NCI-H526 (cell line): Measurements from ENCODE around the gene CSNK2A1.

ENCODE experiments used
- DNase-seq, 2 experiments: peaks; one replicate each; lab custom pipeline; 2025; lab: John Stamatoyannopoulos, UW

Gene CSNK2A1

GRCh38 chr20:564192-564591 lies 20.6 kb upstream of the CSNK2A1 start:
- DNase-seq, result no peak

DNA sequence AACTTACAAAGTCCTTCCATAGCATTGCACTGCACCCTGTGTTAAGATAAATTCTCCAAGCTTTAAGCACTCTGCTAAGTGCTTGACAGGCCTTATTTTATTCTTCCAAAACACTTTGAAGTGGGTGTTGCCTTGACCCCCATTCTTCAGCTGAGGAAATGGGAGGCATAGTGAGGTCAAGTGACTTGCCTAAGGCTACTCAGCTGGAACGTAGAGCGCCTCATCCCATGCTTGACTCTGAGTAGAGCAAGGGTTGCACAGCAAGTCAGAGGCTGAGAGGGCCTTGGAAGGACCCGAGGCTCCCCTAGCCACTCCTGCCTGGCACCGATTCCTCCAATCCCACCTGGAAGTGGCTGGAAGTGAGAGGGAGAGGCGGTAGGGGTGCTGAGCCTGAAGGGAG lies 19.6 kb upstream of the CSNK2A1 start:
- DNase-seq, result no peak

GRCh38 chr20:562232-562897 lies 18.8 kb upstream of the CSNK2A1 start:
- DNase-seq, result no peak

DNA sequence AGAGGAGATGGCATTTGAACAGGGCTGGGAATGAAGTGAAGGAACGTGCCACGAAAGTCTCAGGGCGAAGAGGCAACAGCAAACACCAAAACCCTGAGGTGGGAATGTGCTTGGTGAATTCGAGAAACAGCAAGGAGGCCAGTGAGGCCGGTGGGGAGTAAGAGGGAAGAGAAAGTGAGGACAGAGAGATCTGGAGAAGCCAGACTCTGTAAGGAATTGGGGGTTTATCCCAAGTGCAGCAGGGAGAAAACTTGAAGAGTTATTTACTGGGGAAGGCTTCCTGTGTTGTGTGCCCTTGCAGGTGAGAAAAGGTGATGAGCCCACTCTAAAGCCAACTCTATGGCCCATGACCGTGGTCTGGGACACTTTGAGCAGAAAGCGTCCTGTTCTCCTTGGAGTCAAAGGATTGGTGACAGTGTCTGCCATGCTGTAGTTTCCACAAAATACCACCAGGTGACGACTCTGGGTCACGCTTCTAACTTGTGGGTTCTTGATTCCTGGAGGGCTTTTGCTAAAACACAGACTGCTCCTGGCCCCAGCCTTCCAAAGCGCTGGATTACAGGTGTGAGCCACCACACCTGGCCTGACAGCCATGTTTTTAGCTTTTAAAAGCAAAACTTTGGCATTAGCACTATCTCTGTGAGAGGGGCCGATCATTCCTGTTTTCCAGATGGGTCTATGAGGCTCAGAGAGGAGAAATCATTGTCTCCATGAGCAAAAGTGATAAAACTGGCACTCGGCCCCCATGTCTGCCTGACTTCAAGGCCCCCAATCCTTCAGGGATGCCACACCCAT lies 18.0 kb upstream of the CSNK2A1 start:
- peak; percentile 71 to 86 for DNase-seq

- DNase-seq, result no peak
Observed at GRCh38 chr20:560680-561079, 17.1 kb upstream of the CSNK2A1 start.

GRCh38 chr20:558117-558516 lies 14.5 kb upstream of the CSNK2A1 start:
- no peak for DNase-seq

DNA sequence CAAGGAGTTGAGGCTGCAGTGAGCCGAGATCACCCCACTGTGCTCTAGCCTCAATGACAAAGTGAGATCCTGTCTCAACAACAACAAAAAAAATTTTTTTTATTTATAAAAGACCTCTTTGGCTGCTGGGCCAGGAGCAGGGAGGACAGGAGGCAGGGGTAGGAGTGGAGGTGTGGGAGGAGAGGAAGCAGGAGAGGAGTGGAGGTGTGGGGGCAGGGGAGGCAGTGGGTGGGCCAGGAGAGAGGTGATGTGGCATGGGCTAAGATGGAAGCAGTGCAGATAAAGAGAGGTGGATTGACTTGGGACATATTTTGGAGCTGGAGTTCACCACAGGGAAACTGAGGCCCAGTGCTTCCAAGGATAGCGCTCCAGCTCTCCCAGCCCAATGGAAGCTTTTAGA lies 13.4 kb upstream of the CSNK2A1 start:
- DNase-seq, result no peak

DNA sequence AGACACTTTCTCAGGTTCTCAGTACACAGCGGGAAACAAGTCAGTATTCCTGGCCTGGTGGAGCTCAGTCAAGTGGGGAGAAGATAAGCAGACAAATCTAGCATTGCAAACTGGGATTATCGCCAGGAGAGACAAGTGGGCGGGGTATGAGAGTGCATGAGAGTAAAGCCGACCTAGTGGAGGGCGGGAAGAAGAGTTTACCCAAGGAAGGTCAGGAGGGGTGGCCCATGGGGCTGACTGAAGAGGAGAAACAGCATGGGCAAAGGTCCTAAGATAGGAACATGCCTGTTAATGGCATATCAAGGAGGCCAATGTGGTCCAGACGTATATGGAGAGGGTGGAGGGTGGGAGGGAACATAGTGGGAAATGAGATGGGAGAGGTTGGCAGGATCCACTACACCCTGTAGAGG lies 12.4 kb upstream of the CSNK2A1 start:
- no peak for DNase-seq

- DNase-seq, result no peak
Observed at GRCh38 chr20:550611-551010, 7.0 kb upstream of the CSNK2A1 start.

- no peak for DNase-seq
Observed at GRCh38 chr20:549722-550496, 6.3 kb upstream of the CSNK2A1 start.

- no peak for DNase-seq
Observed at GRCh38 chr20:548906-549305, 5.3 kb upstream of the CSNK2A1 start.

DNA sequence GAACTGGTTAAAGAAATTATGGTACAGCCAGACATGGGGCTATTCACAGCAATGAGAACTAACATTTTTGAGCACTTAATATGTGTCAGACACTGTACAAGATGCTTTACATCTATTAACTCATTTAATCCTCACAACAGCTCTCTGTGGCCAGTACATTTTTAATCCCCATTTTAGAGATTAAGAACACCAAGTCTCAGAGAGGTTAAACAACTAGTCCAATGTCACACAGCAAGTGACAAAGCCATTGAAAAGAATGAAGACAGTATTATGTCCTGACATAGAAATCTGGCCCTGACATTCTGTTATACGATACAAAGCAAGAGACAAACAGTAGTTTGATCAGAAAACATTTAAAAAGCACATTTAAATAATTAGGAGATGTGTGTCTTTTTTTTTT lies 3.8 kb upstream of the CSNK2A1 start:
- no peak for DNase-seq

- DNase-seq, result no peak
Observed at GRCh38 chr20:546353-546752, 2.8 kb upstream of the CSNK2A1 start.

DNA sequence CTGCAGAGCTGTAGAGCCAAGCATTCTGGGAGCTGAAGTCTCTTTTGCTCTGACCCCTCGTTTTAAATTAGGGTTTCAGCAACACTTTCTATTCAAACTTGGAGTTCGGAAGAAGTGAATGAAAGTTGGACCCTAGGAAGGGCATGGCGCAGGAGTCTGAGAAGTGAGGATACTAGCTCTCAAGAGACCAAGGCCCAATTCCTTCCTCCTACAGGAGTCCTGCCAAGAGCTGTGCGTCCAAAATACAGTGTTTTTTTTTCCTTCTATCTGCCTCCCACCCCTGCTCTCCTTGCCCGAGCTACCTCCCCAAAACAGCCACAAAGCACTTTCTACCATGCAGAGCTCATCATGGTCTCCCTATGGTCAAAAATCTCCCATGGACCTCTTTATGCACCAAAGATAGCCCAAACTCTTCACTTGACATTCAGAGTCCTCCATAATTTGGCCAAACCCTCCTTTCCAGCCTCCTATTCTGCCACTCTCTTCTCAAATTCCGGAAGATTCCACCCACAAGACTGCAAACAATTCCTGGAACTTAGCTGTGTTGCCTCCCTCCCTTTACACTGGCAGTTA lies 649 bp upstream of the CSNK2A1 start:
- DNase-seq, result no peak

DNA sequence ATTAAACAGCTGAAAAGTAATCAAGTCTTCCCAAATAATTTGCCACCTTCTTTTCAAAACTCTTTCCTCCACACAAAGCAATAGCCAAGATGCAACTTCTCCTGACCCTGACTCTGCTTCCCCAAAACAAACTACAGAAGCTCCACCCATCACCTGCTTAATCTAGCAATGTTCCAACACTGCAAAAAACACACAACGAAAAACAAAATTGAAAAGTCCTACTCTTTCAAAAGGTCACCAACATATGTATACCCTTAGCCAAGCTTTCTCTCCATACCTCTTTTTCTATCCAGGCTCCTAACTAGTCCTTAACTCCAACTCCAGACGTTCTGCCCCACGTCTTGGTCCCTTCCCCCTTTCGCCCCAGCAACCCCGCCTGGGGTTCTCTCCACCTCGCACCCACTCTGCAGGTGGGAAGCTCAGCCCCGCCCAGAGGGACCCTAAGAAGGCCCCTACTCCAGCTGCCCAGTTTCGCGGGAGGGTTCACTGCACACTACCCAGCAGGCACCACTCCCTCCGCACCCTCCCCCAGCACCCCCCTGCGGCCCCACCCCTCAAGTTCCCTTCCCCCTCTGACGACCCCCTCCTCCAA lies 717 bp downstream of the CSNK2A1 start:
- DNase-seq, result peak; percentile 61 to 66

DNA sequence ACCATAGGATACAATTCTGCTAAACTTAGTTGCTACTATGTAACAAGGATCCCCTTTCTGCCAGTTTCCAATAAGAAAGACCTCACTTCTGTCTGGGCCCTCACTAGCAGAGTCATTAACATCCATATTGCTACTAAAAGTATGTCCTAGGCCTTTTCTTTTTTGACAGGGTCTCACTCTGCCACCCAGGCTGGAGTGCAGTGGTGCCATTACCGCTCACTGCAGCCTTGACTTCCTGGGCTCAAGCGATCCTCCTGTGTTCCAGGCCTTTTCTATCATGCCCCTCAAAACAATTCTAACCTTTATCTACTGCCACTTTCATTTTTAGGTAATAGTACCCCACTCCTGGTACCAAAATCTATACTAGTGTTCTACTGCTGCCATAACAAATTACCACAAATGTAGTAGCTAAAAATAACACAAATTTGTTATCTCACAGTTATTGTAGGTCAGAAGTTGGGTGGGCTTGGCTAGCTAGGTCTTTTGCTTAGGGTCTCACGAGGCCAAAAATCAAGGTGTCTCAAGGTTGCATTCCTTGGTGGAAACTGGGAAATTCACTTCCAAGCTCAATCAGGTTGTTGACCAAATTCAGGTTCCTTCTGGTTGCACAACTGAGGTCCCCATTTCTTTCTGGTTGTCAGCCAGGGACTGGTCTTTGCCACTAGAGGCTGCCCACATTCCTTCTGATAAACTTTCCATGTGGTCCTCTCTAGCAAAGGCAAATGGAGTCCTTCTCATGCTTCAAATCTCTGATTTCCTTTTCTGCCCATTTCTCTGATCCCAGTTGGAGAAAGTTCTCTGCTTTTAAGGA lies 3.0 kb downstream of the CSNK2A1 start:
- no peak for DNase-seq

- DNase-seq, result no peak
Observed at GRCh38 chr20:539848-540247, 3.7 kb downstream of the CSNK2A1 start.

- DNase-seq, result no peak
Observed at GRCh38 chr20:539191-539590, 4.4 kb downstream of the CSNK2A1 start.

GRCh38 chr20:537983-538382 lies 5.6 kb downstream of the CSNK2A1 start:
- no peak for DNase-seq

GRCh38 chr20:536426-537010 lies 7.1 kb downstream of the CSNK2A1 start:
- no peak for DNase-seq

- DNase-seq, result no peak
Observed at GRCh38 chr20:535958-536357, 7.6 kb downstream of the CSNK2A1 start.
